ENCODE measurements around the gene SCGB1C2.
"Not testable (repeated sequence)": the region's sequence is repeated elsewhere in the genome, so short reads cannot be mapped to it uniquely, and the experiment has no call there.

The SCGB1C2 gene

GRCh38 chr17:137166-137807 is at the start of gene SCGB1C2:
Gene SCGB1C2, plus strand, starts transcription at chr17:137569. Its CDS starts 22 bp downstream, at chr17:137591.
- DNase-seq = not testable (repeated sequence)

DNA sequence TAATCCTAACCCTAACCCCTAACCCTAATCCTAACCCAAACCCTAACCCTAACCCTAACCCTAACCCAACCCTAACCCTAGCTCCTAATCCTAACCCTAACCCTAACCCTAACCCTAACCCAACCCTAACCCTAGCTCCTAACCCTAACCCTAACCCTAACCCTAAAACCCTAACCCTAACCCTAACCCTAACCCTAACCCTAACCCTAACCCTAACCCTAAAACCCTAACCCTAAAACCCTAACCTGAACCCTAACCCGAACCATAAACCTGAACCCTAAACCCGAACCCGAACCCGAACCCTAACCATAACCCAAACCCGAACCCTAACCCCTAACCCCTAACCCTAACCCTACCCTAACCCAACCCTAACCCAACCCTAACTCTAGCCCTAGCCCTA is 24.3 kb upstream of the SCGB1C2 start:
- DNase-seq = not testable (repeated sequence)

DNA sequence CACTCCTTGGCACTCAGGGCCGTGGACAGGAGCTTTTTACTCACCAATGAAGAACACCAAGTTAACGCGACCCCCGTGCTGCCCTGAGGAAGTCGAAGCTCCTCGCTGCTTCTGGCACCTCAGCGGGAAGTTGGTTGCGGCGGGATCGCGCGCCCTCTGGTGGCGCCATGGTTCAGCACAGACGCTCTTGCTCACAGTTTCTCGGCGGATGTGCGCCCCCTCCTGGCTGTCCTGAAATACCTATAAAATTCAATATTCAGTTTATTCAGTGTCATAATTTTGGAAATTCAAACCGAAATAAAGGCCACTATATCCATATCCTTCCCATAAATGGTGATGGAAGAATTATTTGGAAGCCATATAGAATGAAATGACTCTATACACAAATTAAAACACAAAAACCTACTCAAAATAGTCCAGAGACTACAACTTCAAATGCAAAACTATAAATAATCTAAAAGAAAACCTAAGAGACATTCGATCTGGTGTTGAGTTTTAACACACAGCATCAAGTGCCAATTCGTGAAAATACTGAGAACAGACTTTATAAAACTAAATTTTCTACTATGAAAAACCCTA is 18.9 kb upstream of the SCGB1C2 start:
- not testable (repeated sequence) for DNase-seq

DNA sequence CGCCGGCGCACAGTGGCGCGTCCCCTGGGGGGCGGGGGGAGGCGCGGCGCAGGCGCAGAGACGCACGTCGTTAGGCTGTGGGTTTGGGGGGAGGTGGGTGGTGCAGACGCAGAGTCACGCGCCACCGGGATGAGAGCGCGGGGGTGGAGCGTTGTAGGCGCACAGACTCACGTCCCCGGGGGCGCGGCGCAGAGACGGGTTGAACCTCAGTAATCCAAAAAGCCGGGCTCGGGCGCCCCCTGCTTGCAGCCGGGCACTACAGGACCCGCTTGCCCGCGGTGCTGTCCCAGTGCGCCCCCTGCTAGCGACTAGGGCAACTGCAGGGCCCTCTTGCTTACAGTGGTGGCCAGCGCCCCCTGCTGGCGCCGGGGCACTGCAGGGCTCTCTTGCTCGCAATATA is 3.4 kb upstream of the SCGB1C2 start:
- not testable (repeated sequence) for DNase-seq

GRCh38 chr17:134332-134785 is 3.0 kb upstream of the SCGB1C2 start:
- DNase-seq = not testable (repeated sequence)

- not testable (repeated sequence) for DNase-seq
These were observed 2.3 kb upstream of the SCGB1C2 start for GRCh38 chr17:135022-135421.

DNA sequence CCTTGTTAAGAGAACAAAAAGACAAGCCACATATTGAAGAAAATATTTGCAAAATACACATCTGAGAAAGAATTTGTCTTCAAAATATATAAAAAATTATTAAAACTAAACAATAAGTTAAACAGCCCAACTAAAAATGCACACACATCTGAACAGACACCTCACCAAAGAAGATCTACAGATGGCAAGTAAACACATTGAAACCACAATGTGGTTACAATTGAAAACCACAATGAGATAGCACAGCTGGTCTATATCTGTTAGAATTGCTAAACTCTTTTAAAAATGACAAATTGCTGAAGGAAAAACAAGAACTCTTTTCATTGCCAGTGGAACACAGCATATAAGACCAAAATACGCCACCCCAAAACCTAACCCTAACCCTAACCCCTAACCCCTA is 1.5 kb upstream of the SCGB1C2 start:
- DNase-seq = not testable (repeated sequence)

GRCh38 chr17:136531-136930 is 838 bp upstream of the SCGB1C2 start:
- DNase-seq = not testable (repeated sequence)

DNA sequence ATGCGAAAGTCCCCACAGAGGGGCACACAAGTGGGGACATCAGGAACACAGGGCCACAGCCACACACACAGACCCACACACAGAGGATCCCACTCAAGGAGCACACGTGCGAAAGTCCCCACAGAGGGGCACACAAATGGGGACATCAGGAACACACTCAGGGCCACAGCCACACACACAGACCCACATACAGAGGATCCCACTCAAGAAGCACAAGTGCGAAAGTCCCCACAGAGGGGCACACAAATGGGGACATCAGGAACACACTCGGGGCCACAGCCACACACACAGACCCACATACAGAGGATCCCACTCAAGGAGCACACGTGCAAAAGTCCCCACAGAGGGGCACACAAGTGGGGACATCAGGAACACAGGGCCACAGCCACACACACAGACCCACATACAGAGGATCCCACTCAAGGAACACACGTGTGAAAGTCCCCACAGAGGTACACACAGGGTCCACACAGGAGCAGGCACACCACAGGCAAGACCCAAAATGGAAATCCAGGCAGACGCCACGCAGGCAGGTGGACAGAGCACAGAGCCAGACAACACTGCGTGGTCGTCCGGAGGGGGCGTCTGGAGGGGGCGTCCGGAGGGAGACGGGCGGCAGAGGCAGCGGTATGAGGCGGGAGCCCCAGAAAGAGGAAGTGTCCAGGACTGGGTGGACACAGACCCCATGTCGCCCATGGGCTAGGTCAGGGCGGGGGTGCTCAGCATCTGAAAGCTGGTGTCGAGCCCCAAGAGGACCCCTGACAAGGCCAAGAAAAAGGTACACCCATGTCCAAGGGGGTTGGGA is 2.2 kb downstream of the SCGB1C2 start:
- DNase-seq = not testable (repeated sequence)

DNA sequence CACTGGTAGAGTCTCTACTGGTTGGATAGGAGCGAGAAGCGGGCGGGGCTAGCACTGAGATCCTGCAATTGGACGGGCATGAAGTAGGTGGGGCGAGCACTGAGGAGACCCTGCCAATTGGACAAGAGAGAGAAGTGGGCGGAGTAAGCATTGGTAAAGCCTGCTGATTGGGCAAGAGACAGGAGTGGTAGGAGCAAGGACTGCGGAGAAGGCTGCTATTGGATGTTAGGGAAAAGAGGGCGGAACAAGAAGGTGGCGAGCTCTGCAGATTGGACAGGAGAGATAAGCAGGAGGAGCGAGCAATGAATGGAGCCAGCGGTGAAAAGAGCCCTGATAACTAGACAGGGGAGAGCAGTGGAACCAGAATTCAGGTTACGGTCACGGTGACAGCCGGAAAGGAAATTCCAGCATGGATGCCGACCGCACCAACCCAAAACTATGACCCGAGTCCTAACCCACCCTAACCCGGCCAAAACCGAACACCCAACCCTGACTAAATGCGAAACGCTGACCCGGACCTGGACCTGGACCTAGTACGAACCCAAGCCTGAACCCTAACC is 4.8 kb downstream of the SCGB1C2 start:
- no peak for DNase-seq

GRCh38 chr17:142876-143784 is 5.8 kb downstream of the SCGB1C2 start:
- no peak for DNase-seq

- DNase-seq = no peak
These were observed 6.5 kb downstream of the SCGB1C2 start for GRCh38 chr17:143785-144281.

DNA sequence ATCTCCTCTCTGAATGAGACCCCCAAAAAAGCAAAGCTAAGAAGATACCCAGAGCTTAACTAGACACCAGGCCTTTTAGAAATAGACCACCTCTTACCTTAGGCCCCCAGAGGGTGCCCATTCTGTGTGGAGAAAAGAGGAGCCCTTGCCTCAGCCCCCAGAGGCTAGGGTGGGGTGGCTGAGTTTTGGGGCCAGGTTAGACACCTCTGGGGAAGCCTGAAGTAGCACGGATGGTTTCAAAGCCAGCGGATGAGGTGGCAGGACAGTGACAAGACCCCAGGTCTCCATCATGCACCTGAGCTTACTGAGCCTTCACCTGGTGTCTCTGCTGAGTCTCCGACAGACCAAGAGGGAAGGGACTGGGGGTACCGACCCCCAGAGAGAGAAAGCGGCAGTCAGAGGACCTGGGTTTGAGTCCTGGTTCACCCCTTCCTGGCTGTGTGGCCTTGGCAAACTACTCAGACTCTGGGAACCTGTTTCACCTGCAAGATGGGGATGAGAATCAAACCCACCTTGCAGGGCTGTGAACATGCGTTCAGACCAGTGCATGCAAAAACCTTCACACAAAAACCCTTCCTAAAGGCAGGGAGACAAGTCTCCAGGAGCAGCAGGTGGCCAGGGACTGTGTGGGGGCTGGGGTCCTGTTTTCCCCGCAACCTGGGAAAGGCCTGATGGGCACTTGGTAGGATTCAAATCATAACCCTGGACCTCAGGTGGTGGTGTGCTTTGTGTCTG is 7.7 kb downstream of the SCGB1C2 start:
- no peak for DNase-seq

- no peak for DNase-seq
These were observed 8.5 kb downstream of the SCGB1C2 start for GRCh38 chr17:145671-146541.

DNA sequence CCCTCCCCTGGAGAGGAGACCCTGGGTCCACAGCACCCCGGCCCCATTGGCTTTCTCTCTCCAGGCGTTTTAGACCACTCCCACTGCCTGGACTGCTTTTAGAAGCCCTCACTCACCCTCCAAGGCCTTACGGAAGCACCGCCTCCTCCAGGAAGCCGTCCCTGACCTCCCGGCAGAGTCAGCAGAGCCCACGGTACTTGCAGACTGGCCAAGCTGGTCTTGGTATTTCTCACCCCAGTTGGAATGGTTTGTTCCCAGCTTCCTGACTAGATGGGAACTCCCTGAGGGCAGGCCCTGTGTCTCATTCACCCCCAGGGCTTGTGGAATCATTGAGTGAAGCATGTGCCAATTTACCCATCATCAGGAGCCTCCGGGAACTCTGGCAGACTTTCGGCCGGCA is 9.2 kb downstream of the SCGB1C2 start:
- DNase-seq = no peak

GRCh38 chr17:146983-147761 is 9.8 kb downstream of the SCGB1C2 start:
- no peak for DNase-seq

- no peak for DNase-seq
These were observed 10.7 kb downstream of the SCGB1C2 start for GRCh38 chr17:147796-148740.

GRCh38 chr17:148757-149156 is 11.4 kb downstream of the SCGB1C2 start:
- no peak for DNase-seq
